Measurements from ENCODE around the gene KCNK4. TPM values are rescaled to one million over a fixed set of nuclear protein-coding genes. Genes with fewer than 3 reads are reported as not detected.

The KCNK4 gene
- total RNA-seq, 1 donor from 2014 or later = not detected

DNA sequence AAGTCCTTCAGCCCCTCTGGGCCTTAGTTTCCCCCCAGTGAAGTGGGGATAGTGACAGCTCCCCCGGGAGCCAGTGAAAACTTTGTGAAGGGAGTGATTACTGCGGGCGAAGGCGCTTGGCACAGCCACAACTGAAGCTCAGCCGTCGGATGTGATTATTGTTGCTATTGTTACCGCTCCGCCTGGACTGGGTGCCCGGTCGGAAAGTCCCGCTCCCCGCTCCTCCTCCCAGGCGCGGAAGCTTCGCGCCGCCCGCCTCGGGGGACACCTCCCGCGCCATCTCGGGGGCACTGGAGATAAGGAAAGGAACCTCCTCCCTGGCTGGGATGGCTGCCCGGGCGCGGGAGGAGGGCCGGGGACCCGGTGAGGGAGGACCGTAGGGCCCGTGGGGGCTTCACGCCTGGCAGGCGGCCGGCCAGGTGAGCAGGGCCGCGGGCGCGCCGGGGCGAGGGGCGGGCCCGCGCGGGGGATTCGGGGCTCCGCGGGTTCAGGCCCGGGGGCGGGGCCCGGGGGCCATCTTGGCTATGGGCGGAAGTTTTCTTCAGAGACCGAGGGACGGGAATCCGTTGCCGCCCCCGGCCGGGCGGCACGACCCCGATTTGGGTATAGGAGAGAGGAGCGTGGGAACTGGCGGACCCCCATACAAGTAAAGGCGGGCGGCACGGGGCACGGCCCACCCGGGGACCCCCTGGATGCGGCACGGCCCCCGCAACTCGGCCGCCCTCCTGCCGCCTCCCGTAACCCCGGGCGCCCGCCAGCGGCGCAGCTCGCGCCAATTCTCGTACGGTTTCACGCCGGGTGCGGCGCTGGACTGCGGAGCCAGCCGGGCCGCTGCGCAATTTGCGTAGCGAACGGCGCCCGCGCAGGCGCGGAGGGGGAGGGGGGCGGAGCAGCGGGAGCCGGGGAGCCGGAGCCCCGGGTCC, 5.9 kb upstream of the KCNK4 start, which contains the start of gene GPR137:
TSS of gene GPR137 (plus strand) at position 887 of the 923 bp plus-strand sequence. CDS start 677 bp downstream, outside the sequence.
- intact Hi-C loops (cut with DNase I) = no loop called here
- H3K4me3 ChIP-seq = peak within 1 kb of the TSS; percentile 96
- H3K4me1 ChIP-seq = peaks cover 27% of the 10 kb centered on the region
- peak; percentile 80 for ATAC-seq
- no peaks in the 10 kb centered on the region for H3K27me3 ChIP-seq
- peak; percentile 94 for DNase-seq
- H3K9me3 ChIP-seq = no peaks in the 10 kb centered on the region
- peak within 1 kb of the TSS; percentile 95 for H3K27ac ChIP-seq
- H3K36me3 ChIP-seq = peaks cover 10% of the 10 kb centered on the region
- TF ChIP-seq, protein P1, sequence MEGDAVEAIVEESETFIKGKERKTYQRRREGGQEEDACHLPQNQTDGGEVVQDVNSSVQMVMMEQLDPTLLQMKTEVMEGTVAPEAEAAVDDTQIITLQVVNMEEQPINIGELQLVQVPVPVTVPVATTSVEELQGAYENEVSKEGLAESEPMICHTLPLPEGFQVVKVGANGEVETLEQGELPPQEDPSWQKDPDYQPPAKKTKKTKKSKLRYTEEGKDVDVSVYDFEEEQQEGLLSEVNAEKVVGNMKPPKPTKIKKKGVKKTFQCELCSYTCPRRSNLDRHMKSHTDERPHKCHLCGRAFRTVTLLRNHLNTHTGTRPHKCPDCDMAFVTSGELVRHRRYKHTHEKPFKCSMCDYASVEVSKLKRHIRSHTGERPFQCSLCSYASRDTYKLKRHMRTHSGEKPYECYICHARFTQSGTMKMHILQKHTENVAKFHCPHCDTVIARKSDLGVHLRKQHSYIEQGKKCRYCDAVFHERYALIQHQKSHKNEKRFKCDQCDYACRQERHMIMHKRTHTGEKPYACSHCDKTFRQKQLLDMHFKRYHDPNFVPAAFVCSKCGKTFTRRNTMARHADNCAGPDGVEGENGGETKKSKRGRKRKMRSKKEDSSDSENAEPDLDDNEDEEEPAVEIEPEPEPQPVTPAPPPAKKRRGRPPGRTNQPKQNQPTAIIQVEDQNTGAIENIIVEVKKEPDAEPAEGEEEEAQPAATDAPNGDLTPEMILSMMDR (IDR thresholded peaks at IDR 0.05) = no peak

DNA sequence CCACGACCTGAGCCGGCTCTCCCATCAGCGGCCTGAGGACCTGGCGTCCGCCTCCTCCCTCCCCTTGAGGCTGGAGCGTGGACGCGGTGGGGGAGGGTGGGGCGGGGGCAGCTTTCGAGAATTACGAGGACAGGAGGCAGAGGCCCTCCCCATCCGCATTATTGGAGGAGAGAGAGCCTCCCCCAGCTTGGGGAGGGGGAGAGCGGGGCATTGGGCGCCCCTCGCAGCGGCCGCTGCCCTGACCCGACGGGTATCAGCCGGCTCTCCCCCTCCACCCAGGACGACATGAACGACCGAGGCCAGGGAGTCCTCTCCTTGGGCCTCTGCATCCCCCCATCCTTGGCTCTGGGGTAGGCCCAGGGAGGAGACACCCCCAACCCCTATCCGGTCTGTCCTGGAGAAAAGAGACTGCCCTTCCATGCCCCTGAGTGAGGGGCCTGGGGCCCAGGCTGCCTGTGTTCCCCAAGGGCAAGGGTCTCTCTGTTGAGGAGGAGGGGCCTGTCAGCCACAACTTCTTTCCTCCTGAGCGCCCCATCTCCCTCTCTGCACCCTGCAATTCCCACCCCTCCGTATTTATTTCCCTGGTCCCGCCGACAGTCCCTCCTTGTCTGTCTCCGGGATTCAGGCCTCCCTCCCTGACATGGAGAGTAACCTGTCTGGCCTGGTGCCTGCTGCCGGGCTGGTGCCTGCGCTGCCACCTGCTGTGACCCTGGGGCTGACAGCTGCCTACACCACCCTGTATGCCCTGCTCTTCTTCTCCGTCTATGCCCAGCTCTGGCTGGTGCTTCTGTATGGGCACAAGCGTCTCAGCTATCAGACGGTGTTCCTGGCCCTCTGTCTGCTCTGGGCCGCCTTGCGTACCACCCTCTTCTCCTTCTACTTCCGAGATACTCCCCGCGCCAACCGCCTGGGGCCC, 5.0 kb upstream of the KCNK4 start:
- DNase-seq = no peak
- H3K9me3 ChIP-seq = no peaks in the 10 kb centered on the region
- no peak for ATAC-seq
- H3K36me3 ChIP-seq = peaks cover 10% of the 10 kb centered on the region
- H3K4me3 ChIP-seq = peak overlapping the region; percentile 96
- H3K27me3 ChIP-seq = peaks cover 7% of the 10 kb centered on the region
- TF ChIP-seq, protein P1 (IDR thresholded peaks at IDR 0.05) = no peak
- intact Hi-C loops (cut with DNase I) = no loop called here
- H3K27ac ChIP-seq = peak overlapping the region; percentile 95
- H3K4me1 ChIP-seq = peaks cover 27% of the 10 kb centered on the region

DNA sequence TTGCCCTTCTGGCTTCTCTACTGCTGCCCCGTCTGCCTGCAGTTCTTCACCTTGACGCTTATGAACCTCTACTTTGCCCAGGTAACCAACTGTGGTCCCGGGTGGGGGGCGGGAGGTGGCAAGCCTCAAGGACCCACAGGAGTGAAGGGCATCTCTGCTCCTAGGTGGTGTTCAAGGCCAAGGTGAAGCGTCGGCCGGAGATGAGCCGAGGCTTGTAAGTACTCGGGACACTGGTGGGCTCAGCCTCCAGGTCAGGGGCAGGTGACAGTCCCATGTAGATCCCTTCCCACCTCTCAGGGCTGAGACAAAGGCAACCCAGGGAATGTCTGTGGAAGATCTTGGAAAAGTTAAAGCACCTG, 4.3 kb upstream of the KCNK4 start:
- no peak overlapping the region for H3K27ac ChIP-seq
- intact Hi-C loops (cut with DNase I) = no loop called here

DNA sequence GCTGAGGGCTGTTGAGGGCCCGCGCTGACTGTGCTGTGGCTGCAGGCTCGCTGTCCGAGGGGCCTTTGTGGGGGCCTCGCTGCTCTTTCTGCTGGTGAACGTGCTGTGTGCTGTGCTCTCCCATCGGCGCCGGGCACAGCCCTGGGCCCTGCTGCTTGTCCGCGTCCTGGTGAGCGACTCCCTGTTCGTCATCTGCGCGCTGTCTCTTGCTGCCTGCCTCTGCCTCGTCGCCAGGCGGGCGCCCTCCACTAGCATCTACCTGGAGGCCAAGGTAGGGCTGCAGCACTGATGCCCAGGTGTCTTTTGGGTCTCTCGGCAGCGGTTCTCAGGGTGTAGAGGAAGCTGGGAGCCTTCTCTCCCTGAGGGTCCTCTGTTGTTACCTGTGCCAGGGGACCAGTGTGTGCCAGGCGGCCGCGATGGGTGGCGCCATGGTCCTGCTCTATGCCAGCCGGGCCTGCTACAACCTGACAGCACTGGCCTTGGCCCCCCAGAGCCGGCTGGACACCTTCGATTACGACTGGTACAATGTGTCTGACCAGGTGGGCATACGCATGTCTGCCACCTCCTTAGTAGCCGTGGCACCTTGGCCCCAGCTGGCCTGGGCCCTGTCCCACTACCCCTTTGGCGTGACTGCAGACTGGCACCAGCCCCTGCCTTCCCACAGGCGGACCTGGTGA, 3.3 kb upstream of the KCNK4 start:
- TF ChIP-seq, protein P1 (IDR thresholded peaks at IDR 0.05) = no peak
- Histone ChIP-seq H3K9me3 (no peaks in the 10 kb centered on the region), H3K4me3 (no peak overlapping the region), H3K4me1 (peaks cover 23% of the 10 kb centered on the region), H3K36me3 (no peaks in the 10 kb centered on the region), H3K27ac (no peak overlapping the region), H3K27me3 (peaks cover 24% of the 10 kb centered on the region)
- ATAC-seq = no peak
- DNase-seq = no peak
- intact Hi-C loops (cut with DNase I) = no loop called here

More for the DNA sequence above, 4.3 kb upstream of the KCNK4 start:
- ATAC-seq (no peak), DNase-seq (no peak)
- TF ChIP-seq, protein P1 (IDR thresholded peaks at IDR 0.05) = no peak
- peaks cover 9% of the 10 kb centered on the region for H3K36me3 ChIP-seq
- H3K4me3 ChIP-seq = no peak overlapping the region
- no peaks in the 10 kb centered on the region for H3K9me3 ChIP-seq
- peaks cover 25% of the 10 kb centered on the region for H3K4me1 ChIP-seq
- peaks cover 13% of the 10 kb centered on the region for H3K27me3 ChIP-seq

GRCh38 chr11:64288353-64288750, 2.8 kb upstream of the KCNK4 start:
- Histone ChIP-seq H3K4me3 (no peak overlapping the region), H3K27ac (no peak overlapping the region), H3K27me3 (peaks cover 29% of the 10 kb centered on the region), H3K36me3 (no peaks in the 10 kb centered on the region), H3K9me3 (no peaks in the 10 kb centered on the region), H3K4me1 (peaks cover 18% of the 10 kb centered on the region)
- intact Hi-C loops (cut with DNase I) = no loop called here
- TF ChIP-seq, protein P1 (IDR thresholded peaks at IDR 0.05) = no peak
- ATAC-seq = no peak
- no peak for DNase-seq

All from upper lobe of right lung (tissue), 1 donor.